RWPE2 (cell line): Measurements from ENCODE around the gene XRCC5.

Source experiments
- ATAC-seq: fragments of 200-7000 bp; cut with Tn5 transposase; 3 replicates; pipeline ENCODE4 v1.9.1; 2021; ENCODE audit warnings: low read depth
- DNase-seq: peaks from one replicate; pipeline ENCODE4 v3.0.0-alpha.2; 2020; ENCODE audit warnings: low spot score
- H3K27ac ChIP-seq: fragments of 450-650 bp; 2 replicates; pipeline ENCODE4 v1.5.1; 2017; ENCODE audit warnings: mild to moderate bottlenecking; ENCODE audit not compliant: poor library complexity, severe bottlenecking
- H3K27me3 ChIP-seq: fragments of 250-450 bp; sonication (Bioruptor Pico); 2 replicates; pipeline ENCODE4 v1.5.1; 2021; ENCODE audit warnings: mild to moderate bottlenecking, moderate library complexity; ENCODE audit not compliant: insufficient read depth, poor library complexity, severe bottlenecking
- H3K36me3 ChIP-seq: fragments of 250-450 bp; sonication (Bioruptor Pico); 2 replicates; pipeline ENCODE4 v1.5.1; 2020; ENCODE audit warnings: low read depth, mild to moderate bottlenecking, moderate library complexity
- H3K4me1 ChIP-seq: fragments of 250-450 bp; sonication (Bioruptor Pico); 2 replicates; pipeline ENCODE4 v1.5.1; 2021; ENCODE audit warnings: mild to moderate bottlenecking, moderate library complexity; ENCODE audit not compliant: insufficient read depth, poor library complexity, severe bottlenecking
- H3K4me3 ChIP-seq: fragments of 250-450 bp; sonication (Bioruptor Pico); 2 replicates; pipeline ENCODE4 v1.5.1; 2021; ENCODE audit warnings: mild to moderate bottlenecking, moderate library complexity; ENCODE audit not compliant: severe bottlenecking
- H3K9me3 ChIP-seq: fragments of 250-450 bp; sonication (Bioruptor Pico); 2 replicates; pipeline ENCODE4 v1.5.1; 2021; ENCODE audit warnings: mild to moderate bottlenecking, moderate library complexity; ENCODE audit not compliant: severe bottlenecking
- TF ChIP-seq, protein P1 (sequence below): fragments of 450-650 bp; IDR thresholded peaks from one replicate; pipeline ENCODE4 v1.5.1; 2017; ENCODE audit warnings: mild to moderate bottlenecking, moderate library complexity; ENCODE audit not compliant: poor library complexity, severe bottlenecking

The XRCC5 gene

DNA sequence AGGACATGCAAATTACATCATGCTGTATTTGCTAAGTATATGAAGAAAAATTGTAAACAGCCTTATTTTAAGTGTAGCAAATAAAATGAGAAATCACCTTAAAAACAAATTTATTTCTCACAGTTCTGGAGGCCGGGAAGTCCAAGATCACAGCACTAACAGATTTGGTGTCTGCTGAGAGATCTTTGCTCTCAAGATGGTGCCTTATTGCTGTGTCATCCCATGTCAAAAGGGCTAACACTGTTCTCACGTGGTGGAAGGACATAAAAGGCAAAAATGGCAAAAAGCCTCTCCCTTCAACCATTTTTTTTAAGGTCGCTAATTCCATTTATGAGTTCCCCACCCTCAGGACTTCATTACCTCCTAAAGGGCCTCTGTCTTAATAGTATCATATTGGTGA lies 12.1 kb downstream of the XRCC5 start:
- Histone ChIP-seq H3K27ac (no peak overlapping the region), H3K27me3 (no peaks in the 10 kb centered on the region), H3K4me3 (no peak overlapping the region), H3K4me1 (peaks cover under 1% of the 10 kb centered on the region), H3K36me3 (peaks cover 100% of the 10 kb centered on the region), H3K9me3 (no peaks in the 10 kb centered on the region)
- DNase-seq: no peak
- TF ChIP-seq, protein P1, sequence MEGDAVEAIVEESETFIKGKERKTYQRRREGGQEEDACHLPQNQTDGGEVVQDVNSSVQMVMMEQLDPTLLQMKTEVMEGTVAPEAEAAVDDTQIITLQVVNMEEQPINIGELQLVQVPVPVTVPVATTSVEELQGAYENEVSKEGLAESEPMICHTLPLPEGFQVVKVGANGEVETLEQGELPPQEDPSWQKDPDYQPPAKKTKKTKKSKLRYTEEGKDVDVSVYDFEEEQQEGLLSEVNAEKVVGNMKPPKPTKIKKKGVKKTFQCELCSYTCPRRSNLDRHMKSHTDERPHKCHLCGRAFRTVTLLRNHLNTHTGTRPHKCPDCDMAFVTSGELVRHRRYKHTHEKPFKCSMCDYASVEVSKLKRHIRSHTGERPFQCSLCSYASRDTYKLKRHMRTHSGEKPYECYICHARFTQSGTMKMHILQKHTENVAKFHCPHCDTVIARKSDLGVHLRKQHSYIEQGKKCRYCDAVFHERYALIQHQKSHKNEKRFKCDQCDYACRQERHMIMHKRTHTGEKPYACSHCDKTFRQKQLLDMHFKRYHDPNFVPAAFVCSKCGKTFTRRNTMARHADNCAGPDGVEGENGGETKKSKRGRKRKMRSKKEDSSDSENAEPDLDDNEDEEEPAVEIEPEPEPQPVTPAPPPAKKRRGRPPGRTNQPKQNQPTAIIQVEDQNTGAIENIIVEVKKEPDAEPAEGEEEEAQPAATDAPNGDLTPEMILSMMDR: no peak
- ATAC-seq: no peak

DNA sequence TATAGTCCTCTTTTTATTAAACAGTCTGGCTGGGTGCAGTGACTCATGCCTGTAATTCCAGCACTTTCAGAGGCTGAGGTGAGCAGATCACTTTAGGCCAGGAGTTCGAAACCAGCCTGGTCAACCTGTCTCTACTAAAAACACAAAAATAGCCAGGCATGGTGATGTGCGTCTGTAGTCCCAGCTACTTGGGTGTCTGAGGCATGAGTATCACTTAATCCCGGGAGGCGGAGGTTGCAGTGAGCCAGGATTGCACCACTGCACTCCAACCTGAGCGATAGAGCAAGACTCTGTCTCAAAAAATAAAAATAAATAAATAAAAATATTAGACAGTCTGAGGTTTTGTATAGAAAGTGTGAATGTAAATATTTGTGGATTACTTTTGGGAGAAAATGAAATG lies 17.8 kb downstream of the XRCC5 start:
- Histone ChIP-seq H3K4me3 (no peak overlapping the region), H3K9me3 (no peaks in the 10 kb centered on the region), H3K36me3 (peaks cover 100% of the 10 kb centered on the region), H3K4me1 (no peaks in the 10 kb centered on the region), H3K27me3 (no peaks in the 10 kb centered on the region), H3K27ac (no peak overlapping the region)
- no peak for DNase-seq
- ATAC-seq: no peak
- TF ChIP-seq, protein P1: no peak

DNA sequence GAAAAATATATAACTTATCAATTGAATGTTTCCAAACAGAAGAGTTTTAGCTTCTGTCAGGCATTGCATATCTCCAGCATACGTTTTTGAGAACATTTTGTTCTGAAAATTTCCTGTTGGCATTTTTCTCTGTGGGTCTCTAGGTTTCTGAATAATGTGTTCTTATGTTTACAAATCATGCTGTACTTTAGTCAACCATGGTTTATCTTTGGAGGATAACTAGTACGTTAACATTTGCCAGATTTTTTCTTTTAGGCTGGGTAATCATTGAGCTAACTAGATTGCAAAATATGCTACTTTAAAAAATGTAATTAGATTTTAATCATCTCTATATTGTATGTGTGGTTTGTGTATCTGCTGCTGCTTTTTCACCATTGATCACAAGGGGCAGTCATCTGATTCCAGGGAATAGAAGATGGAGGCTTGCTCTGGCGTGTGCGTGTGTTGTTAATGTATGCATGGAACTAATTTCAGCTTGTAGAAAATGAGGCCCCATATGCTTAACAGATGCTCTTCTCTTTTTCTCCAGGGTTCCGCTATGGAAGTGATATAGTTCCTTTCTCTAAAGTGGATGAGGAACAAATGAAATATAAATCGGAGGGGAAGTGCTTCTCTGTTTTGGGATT lies 21.3 kb downstream of the XRCC5 start:
- no peak for ATAC-seq
- TF ChIP-seq, protein P1: no peak
- H3K36me3 ChIP-seq: peaks cover 100% of the 10 kb centered on the region

DNA sequence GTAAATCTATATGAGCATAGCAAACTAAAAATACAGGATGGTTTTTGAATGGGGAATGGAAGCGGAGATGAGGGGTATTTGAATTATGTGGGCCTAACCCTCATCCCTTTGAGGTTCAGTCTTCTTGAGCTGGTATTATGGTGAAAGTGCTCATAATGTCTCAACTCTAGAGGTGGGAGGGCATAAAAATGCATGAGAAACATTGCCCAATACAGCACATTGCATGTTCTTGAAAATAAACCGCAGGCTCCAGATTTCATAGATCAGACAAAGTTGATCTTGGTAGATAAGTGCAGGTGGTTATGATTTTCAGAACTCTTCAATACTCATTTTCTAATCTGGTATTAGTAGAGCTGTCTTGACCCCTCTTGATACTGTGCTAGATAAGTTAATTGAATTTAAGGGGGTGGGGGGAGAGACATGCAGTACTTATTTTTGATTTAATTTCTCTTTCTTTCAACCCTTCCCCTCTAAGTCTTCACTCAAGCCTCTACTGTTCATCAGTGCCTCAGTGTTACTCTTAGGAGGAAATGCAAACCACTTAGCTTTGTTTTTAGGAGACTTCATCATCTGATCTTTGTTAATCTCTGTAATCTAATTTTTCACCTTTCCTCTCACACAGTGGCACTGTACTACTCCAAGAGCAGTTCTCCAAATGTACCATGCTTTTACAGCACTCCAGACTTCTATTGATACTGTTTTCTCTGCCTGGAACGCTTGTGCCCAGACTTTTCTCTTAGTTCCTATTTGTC lies 22.2 kb downstream of the XRCC5 start:
- Histone ChIP-seq H3K36me3 (peaks cover 96% of the 10 kb centered on the region), H3K4me1 (no peaks in the 10 kb centered on the region), H3K27ac (no peak overlapping the region)

More for the DNA sequence above, 21.3 kb downstream of the XRCC5 start:
- no peaks in the 10 kb centered on the region for H3K9me3 ChIP-seq
- H3K4me1 ChIP-seq: no peaks in the 10 kb centered on the region
- H3K27ac ChIP-seq: no peak overlapping the region
- no peaks in the 10 kb centered on the region for H3K27me3 ChIP-seq
- H3K4me3 ChIP-seq: no peak overlapping the region
- DNase-seq: no peak

More for the DNA sequence above, 22.2 kb downstream of the XRCC5 start:
- TF ChIP-seq, protein P1: no peak
- Histone ChIP-seq H3K4me3 (no peak overlapping the region), H3K27me3 (no peaks in the 10 kb centered on the region), H3K9me3 (no peaks in the 10 kb centered on the region)
- ATAC-seq: no peak
- no peak for DNase-seq
